ENCODE data around the gene DIP2A. TPM values are rescaled to one million over a fixed set of nuclear protein-coding genes. Genes with fewer than 3 reads are reported as not detected.
"Not testable (repeated sequence)": the region's sequence is repeated elsewhere in the genome, so short reads cannot be mapped to it uniquely, and the experiment has no call there.

The DIP2A gene
- total and polyA plus RNA-seq, 4 donors, result 15.5 to 71.4 (median 28.7) TPM

DNA sequence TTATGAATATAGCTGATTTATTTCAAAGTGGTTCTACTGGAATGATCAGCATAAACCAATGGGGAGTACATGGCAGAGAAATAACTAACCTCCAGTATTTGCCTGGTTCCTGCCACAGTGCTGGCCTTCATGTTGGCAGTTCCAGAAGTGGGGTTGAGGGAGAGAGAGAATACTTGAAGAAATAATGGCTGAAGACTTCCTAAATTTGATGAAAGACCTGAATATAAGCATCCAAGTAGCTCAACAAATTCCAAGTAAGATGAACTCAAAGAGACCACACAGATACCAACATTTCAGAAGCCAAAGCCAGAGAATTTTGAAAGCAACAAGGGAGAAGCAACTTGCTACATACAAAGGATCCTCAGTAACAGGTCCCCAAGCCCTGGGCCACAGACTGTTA lies 111.9 kb downstream of the DIP2A start:
- no peak for ATAC-seq (ENCODE audit: insufficient read depth, low FRiP score)
- H3K9me3 ChIP-seq (ENCODE audit: control insufficient read depth in 4 of 4, insufficient read depth in 3 of 4, low read length in 3 of 4), result peaks cover 0 to 11% (median 3%) of the 10 kb centered on the region in 4 donors
- peaks cover 21 to 51% (median 31%) of the 10 kb centered on the region in 4 donors for H3K36me3 ChIP-seq (ENCODE audit: control insufficient read depth in 4 of 4, insufficient read depth in 4 of 4, low read length in 4 of 4)
- DNase-seq, result no peak
- no peak overlapping the region for H3K4me3 ChIP-seq
- H3K27ac ChIP-seq (ENCODE audit: low read depth in 1 of 2, low read length in 1 of 2), result no peak overlapping the region
- H3K9ac ChIP-seq (ENCODE audit: insufficient read depth in 1 of 2, low read length in 2 of 2), result no peak overlapping the region
- H3K4me1 ChIP-seq (ENCODE audit: control insufficient read depth in 5 of 5, insufficient read depth in 5 of 5, low read length in 5 of 5), result no peaks in the 10 kb centered on the region
- H3K27me3 ChIP-seq (ENCODE audit: control insufficient read depth in 3 of 3, insufficient read depth in 3 of 3, low read length in 2 of 3), result no peaks in the 10 kb centered on the region
- TF ChIP-seq, protein P1, sequence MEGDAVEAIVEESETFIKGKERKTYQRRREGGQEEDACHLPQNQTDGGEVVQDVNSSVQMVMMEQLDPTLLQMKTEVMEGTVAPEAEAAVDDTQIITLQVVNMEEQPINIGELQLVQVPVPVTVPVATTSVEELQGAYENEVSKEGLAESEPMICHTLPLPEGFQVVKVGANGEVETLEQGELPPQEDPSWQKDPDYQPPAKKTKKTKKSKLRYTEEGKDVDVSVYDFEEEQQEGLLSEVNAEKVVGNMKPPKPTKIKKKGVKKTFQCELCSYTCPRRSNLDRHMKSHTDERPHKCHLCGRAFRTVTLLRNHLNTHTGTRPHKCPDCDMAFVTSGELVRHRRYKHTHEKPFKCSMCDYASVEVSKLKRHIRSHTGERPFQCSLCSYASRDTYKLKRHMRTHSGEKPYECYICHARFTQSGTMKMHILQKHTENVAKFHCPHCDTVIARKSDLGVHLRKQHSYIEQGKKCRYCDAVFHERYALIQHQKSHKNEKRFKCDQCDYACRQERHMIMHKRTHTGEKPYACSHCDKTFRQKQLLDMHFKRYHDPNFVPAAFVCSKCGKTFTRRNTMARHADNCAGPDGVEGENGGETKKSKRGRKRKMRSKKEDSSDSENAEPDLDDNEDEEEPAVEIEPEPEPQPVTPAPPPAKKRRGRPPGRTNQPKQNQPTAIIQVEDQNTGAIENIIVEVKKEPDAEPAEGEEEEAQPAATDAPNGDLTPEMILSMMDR (IDR thresholded peaks at IDR 0.05; ENCODE audit: control extremely low read depth, extremely low read depth), result no peak

DNA sequence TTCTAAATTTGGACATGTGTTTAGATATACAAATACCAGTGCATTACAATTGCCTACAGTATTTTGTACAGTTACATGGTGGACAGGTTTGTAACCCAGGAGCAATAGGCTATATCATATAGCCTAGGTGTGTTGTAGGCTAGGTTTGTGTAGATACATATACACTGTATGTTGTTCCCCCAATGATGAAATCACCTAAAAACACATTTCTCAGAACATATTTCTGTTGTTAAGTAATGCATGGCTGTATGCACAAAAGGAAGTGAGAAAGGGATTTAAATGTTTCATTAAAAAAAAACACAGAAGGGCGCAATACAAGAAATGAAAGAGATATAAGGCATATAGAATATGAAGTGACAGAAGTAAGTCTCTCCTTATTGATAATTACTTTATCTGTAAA lies 114.2 kb downstream of the DIP2A start:
- Histone ChIP-seq H3K36me3 (ENCODE audit: control insufficient read depth in 4 of 4, insufficient read depth in 4 of 4, low read length in 4 of 4) (peaks cover 5 to 36% (median 22%) of the 10 kb centered on the region in 4 donors), H3K4me1 (ENCODE audit: control insufficient read depth in 5 of 5, insufficient read depth in 5 of 5, low read length in 5 of 5) (no peaks in the 10 kb centered on the region), H3K27me3 (ENCODE audit: control insufficient read depth in 3 of 3, insufficient read depth in 3 of 3, low read length in 2 of 3) (no peaks in the 10 kb centered on the region), H3K9ac (ENCODE audit: insufficient read depth in 1 of 2, low read length in 2 of 2) (no peak overlapping the region), H3K4me3 (no peak overlapping the region), H3K9me3 (ENCODE audit: control insufficient read depth in 4 of 4, insufficient read depth in 3 of 4, low read length in 3 of 4) (peaks cover 0 to 13% (median 3%) of the 10 kb centered on the region in 4 donors), H3K27ac (ENCODE audit: low read depth in 1 of 2, low read length in 1 of 2) (no peak overlapping the region)
- DNase-seq, result no peak
- 95 to 97% methylated on average over 1 of the region's 1 CpG for WGBS, 2 donors
- TF ChIP-seq, protein P1 (IDR thresholded peaks at IDR 0.05; ENCODE audit: control extremely low read depth, extremely low read depth), result no peak
- no peak for ATAC-seq (ENCODE audit: insufficient read depth, low FRiP score)

DNA sequence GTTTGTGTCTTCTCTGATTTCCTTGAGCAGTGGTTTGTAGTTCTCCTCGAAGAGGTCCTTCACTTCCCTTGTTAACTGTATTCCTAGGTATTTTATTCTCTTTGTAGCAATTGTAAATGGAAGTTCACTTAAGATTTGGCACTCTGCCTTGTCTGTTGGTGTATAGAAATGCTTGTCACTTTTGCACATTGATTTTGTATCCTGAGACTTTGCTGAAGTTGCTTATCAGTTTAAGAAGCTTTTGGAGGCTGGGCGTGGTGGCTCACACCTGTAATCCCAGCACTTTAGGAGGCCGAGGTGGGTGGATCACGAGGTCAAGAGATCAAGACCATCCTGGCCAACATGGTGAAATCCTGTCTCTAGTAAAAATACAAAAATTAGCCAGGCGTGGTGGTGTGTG lies 119.1 kb downstream of the DIP2A start:
- H3K4me1 ChIP-seq (ENCODE audit: control insufficient read depth in 5 of 5, insufficient read depth in 5 of 5, low read length in 5 of 5); ATAC-seq (ENCODE audit: insufficient read depth, low FRiP score); H3K27ac ChIP-seq (ENCODE audit: low read depth in 1 of 2, low read length in 1 of 2); DNase-seq; H3K4me3 ChIP-seq; H3K9ac ChIP-seq (ENCODE audit: insufficient read depth in 1 of 2, low read length in 2 of 2); H3K27me3 ChIP-seq (ENCODE audit: control insufficient read depth in 3 of 3, insufficient read depth in 3 of 3, low read length in 2 of 3): not testable (repeated sequence)
- peaks cover 4 to 20% (median 4%) of the 10 kb centered on the region in 4 donors for H3K36me3 ChIP-seq (ENCODE audit: control insufficient read depth in 4 of 4, insufficient read depth in 4 of 4, low read length in 4 of 4)
- WGBS, 2 donors, result 95 to 98% methylated on average over 5 of the region's 5 CpGs
- peaks cover 0 to 22% (median 8%) of the 10 kb centered on the region in 4 donors for H3K9me3 ChIP-seq (ENCODE audit: control insufficient read depth in 4 of 4, insufficient read depth in 3 of 4, low read length in 3 of 4)

DNA sequence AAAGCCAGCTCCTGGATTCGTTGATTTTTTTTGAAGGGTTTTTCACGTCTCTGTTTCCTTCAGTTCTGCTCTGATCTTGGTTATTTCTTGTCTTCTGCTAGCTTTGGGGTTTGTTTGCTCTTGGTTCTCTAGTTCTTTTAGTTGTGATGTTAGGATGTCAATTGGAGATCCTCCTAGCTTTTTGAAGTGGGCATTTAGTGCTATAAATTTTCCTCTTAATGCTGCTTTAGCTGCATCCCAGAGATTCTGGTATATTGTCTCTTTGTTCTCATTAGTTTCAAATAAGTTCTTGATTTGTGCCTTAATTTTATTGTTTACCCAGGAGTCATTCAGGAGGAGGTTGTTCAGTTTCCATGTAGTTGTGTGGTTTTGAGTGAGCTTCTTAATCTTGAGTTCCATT lies 120.7 kb downstream of the DIP2A start:
- 97 to 99% methylated on average over 2 of the region's 2 CpGs for WGBS, 2 donors
- Histone ChIP-seq H3K36me3 (ENCODE audit: control insufficient read depth in 4 of 4, insufficient read depth in 4 of 4, low read length in 4 of 4) (peaks cover 0 to 16% (median 2%) of the 10 kb centered on the region in 4 donors), H3K9me3 (ENCODE audit: control insufficient read depth in 4 of 4, insufficient read depth in 3 of 4, low read length in 3 of 4) (peaks cover 0 to 19% (median 8%) of the 10 kb centered on the region in 4 donors)
- H3K4me3 ChIP-seq; DNase-seq; H3K4me1 ChIP-seq (ENCODE audit: control insufficient read depth in 5 of 5, insufficient read depth in 5 of 5, low read length in 5 of 5); ATAC-seq (ENCODE audit: insufficient read depth, low FRiP score); H3K27me3 ChIP-seq (ENCODE audit: control insufficient read depth in 3 of 3, insufficient read depth in 3 of 3, low read length in 2 of 3); H3K27ac ChIP-seq (ENCODE audit: low read depth in 1 of 2, low read length in 1 of 2); H3K9ac ChIP-seq (ENCODE audit: insufficient read depth in 1 of 2, low read length in 2 of 2): not testable (repeated sequence)
